ELF-1 (cell line): ENCODE measurements around the gene CDKN1B.

Experiments
- DNase-seq: peaks from one replicate; pipeline ENCODE4 v3.0.0-alpha.2; 2016; ENCODE audit warnings: low read depth, low spot score

Gene CDKN1B

DNA sequence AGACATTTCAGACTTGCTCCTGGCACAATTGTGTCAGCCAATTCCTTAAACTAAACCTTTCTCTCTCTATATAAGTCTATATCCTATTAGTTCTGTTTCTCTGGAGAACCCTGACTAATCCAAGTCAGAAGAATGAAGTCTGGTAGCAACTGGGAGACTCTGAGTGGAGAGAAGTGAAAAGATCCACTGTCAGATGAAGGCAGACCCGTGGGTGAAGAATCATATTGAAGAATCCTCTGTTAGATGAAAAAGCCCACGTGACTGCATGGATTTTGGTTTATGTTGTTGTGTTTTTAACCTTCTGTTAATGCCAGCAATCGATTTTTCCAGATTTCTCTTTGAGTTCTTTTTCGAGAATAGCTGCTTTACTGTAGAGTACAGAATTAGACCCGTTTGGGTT, 38.8 kb downstream of the CDKN1B start:
- no peak for DNase-seq

DNA sequence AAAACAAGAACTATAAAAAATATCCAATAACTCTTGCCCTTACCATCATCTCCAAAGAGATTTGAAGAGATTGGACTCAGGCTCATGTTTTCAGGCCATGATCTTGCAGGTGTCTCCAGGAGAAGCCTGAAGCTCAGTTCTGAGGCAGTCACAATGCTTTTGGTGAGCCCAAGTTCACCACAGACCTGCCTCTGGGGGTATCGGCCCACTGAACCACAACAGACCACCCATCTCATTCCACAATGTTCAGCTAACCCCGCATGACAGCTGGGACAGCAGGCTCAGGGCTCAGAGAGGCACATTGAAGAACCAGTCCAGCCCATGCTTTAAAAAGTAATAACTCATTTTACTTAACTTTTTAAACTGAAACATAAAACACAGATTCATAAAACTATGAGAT, 40.0 kb downstream of the CDKN1B start:
- no peak for DNase-seq

DNA sequence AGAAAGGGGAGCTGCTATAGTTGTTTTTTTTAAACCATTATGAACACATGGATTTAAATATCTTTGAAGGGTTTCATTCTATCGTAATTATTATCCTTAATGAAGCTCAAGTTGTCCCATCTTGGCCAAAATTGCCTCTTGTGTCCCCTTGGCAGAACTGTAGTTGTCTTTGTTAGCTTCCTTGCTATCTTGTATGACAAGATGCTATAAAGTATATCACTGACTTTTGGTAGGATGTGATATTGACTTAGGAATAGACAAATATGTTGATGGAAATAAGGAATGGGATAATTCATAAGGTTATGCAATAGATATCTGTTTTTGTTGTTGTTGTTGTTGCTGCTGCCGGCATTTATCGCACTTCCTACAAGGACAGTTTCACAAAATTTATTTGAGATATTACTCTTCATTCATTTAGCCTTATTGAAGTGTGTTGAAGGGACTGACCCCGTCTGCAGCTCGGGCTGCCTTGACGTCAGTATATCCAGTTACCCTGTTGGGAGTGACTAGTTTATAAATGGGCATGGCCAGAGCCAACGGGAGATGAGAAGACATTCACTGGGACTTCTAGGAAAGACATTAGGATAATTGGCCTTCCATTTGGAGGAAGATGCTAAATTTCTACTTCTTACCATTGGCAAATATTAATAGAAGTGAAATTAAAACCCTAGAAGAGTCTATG, 42.2 kb downstream of the CDKN1B start:
- DNase-seq, result no peak

DNA sequence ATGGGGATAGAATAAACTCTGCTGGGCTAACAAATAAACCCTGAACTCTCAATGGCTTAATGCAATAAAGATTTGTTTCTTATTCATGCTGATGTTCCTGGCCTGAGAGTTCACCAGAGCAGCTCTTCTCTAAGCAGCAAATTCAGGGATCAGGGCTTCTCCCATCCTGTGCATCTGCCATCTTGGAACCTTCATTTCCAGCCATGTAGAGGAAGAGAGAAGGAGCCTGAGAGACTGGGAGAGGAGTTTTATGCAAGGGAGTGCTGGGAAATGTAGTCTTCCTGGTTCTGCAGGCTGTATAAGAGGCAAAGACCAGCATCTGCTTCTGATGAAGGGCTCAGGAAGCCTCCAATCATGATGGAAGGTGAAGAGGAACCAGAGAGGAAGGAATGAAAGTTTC, 47.7 kb downstream of the CDKN1B start:
- DNase-seq, result peak; percentile 6

DNA sequence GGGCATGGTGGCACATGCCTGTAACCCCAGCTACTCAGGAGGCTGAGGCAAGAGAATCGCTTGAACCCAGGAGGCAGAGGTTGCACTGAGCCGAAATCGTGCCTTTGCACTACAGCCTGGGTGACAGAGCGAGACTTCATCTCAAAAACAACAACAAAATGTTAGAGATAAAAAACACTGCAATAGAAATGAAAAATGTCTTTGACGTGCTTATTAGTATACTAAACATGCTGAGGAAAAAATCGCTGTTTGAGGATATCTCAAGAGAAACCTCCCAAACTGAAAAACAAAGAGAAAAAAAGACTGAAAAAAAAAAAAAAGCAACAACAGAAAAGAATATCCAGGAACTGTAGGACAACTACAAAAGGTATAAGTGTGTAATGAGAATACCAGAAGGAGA, 53.1 kb downstream of the CDKN1B start:
- no peak for DNase-seq
